Cardiac muscle cell (in vitro differentiated cells and primary cell): Measurements from ENCODE around the gene LPIN3. TPM values are rescaled to one million over a fixed set of nuclear protein-coding genes. Genes with fewer than 3 reads are reported as not detected.

Source experiments
- DNase-seq, 2 donors: peaks; one replicate each; pipeline versions ENCODE4 v3.0.0 to v3.0.0-alpha.2; 2010 to 2017; ENCODE audit warnings: low read depth in 1 of 2, low spot score in 1 of 2
- H3K27ac ChIP-seq: fragments of 200-600 bp; sonication (generic); 2 replicates; pipeline ENCODE4 v1.5.1; 2016
- H3K27me3 ChIP-seq: fragments of 200-600 bp; sonication (generic); 2 replicates; pipeline ENCODE4 v1.6.0; 2016; ENCODE audit warnings: control low read depth
- H3K36me3 ChIP-seq: fragments of 200-600 bp; sonication (generic); 2 replicates; pipeline ENCODE4 v1.5.1; 2016; ENCODE audit warnings: control low read depth
- H3K4me1 ChIP-seq: fragments of 200-600 bp; sonication (generic); 2 replicates; pipeline ENCODE4 v1.8.1; 2017; ENCODE audit warnings: low read depth, mild to moderate bottlenecking, mixed run types
- H3K4me3 ChIP-seq: fragments of 200-600 bp; sonication (generic); 2 replicates; pipeline ENCODE4 v1.5.1; 2016; ENCODE audit warnings: mild to moderate bottlenecking
- H3K9me3 ChIP-seq: fragments of 200-600 bp; sonication (generic); 2 replicates; pipeline ENCODE4 v1.5.1; 2017; ENCODE audit warnings: low read depth, mild to moderate bottlenecking, control low read depth
- CTCF ChIP-seq: IDR thresholded peaks from 2 replicates; pipeline ENCODE4 v1.5.1; 2012; ENCODE audit warnings: low read depth, mild to moderate bottlenecking, low read length
- polyA plus RNA-seq: library from polyadenylated mRNA; unstranded; fragments of >200 nt; fragmentation: Nextera tagmentation; extraction: Ambion mirVana; gene quantifications from 2 replicates; pipeline ENCODE4 v1.2.1, GENCODE V29; 2016
- total RNA-seq: library from RNA; depleted of rRNA; stranded (reverse); fragments of >200 nt; gene quantifications from 2 replicates; pipeline ENCODE4 v1.2.3, GENCODE V29; 2016

LPIN3 gene
- total and polyA plus RNA-seq, 2 experiments from 2014 or later, result 11.2 to 17.0 TPM

- Histone ChIP-seq H3K27me3 (no peaks in the 10 kb centered on the region), H3K4me3 (no peak overlapping the region), H3K27ac (peak overlapping the region; percentile 30), H3K36me3 (peaks cover 53% of the 10 kb centered on the region), H3K9me3 (no peaks in the 10 kb centered on the region), H3K4me1 (peaks cover 3% of the 10 kb centered on the region)
- DNase-seq, result peak in 1 of 2 donors; percentile 15
- no peak for TF ChIP-seq CTCF
Observed at GRCh38 chr20:41407607-41408006, 67.0 kb downstream of the LPIN3 start.

GRCh38 chr20:41408156-41408794, 67.7 kb downstream of the LPIN3 start:
- Histone ChIP-seq H3K9me3 (no peaks in the 10 kb centered on the region), H3K4me3 (no peak overlapping the region), H3K4me1 (peaks cover 3% of the 10 kb centered on the region), H3K27me3 (no peaks in the 10 kb centered on the region), H3K36me3 (peaks cover 59% of the 10 kb centered on the region), H3K27ac (no peak overlapping the region)
- DNase-seq, result no peak
- TF ChIP-seq CTCF, result no peak

- peaks cover 64% of the 10 kb centered on the region for H3K36me3 ChIP-seq
- no peaks in the 10 kb centered on the region for H3K9me3 ChIP-seq
- H3K4me3 ChIP-seq, result no peak overlapping the region
- no peaks in the 10 kb centered on the region for H3K27me3 ChIP-seq
- no peak for TF ChIP-seq CTCF
- no peak overlapping the region for H3K27ac ChIP-seq
- no peak for DNase-seq
- peaks cover 3% of the 10 kb centered on the region for H3K4me1 ChIP-seq
Observed at GRCh38 chr20:41408986-41409385, 68.4 kb downstream of the LPIN3 start.

Other genes with a start within 250 kb of the LPIN3 start
- gene PLCG1, start 203.3 kb upstream of the LPIN3 start, total RNA-seq, result 67.4 and 87.6 TPM in 2 replicates
- gene PLCG1, start 203.3 kb upstream of the LPIN3 start, polyA plus RNA-seq, result 43.7 and 48.8 TPM in 2 replicates
- 5.8 TPM in 2 replicates for gene ZHX3, start 23.1 kb upstream of the LPIN3 start, total RNA-seq
- 10.3 and 13.7 TPM in 2 replicates for gene ZHX3, start 23.1 kb upstream of the LPIN3 start, polyA plus RNA-seq
- gene EMILIN3, start 26.0 kb downstream of the LPIN3 start, total RNA-seq, result 1.3 and 2.3 TPM in 2 replicates
- gene EMILIN3, start 26.0 kb downstream of the LPIN3 start, polyA plus RNA-seq, result 0.45 and 0.54 TPM in 2 replicates